Mesothelial cell of epicardium (in vitro differentiated cells): ENCODE data around the gene SMG6. TPM values are rescaled to one million over a fixed set of nuclear protein-coding genes. Genes with fewer than 3 reads are reported as not detected.
"Not testable (repeated sequence)": the region's sequence is repeated elsewhere in the genome, so short reads cannot be mapped to it uniquely, and the experiment has no call there.

Source experiments
- DNase-seq, 2 experiments: peaks; one replicate each; pipeline ENCODE4 v3.0.0; 2021; ENCODE audit warnings: low spot score in 2 of 2; ENCODE audit not compliant: unreplicated experiment in 2 of 2
- H3K27ac Mint-ChIP-seq: 2 replicates; pipeline ENCODE4 v1.8.0; 2021; ENCODE audit warnings: mixed read lengths
- H3K27me3 Mint-ChIP-seq: 2 replicates; pipeline ENCODE4 v1.8.0; 2021; ENCODE audit warnings: low read depth, mixed read lengths
- H3K36me3 Mint-ChIP-seq: 2 replicates; pipeline ENCODE4 v1.8.0; 2021; ENCODE audit warnings: mixed read lengths
- H3K4me1 Mint-ChIP-seq: 2 replicates; pipeline ENCODE4 v1.8.0; 2021; ENCODE audit warnings: mixed read lengths
- H3K4me3 Mint-ChIP-seq: 2 replicates; pipeline ENCODE4 v1.8.0; 2021; ENCODE audit warnings: mild to moderate bottlenecking, moderate library complexity, mixed read lengths
- H3K9me3 Mint-ChIP-seq: 2 replicates; pipeline ENCODE4 v1.8.0; 2021; ENCODE audit warnings: mixed read lengths
- CTCF ChIP-seq: fragments of 200-600 bp; sonication (generic); IDR thresholded peaks from one replicate; pipeline ENCODE4 v1.5.0; 2021; ENCODE audit warnings: antibody characterized with exemption; ENCODE audit not compliant: unreplicated experiment
- total RNA-seq: library from RNA; stranded (reverse); gene quantifications from 3 replicates; pipeline ENCODE4 v1.2.1, GENCODE V29; 2021

SMG6 gene
- total RNA-seq, 1 donor from 2014 or later: 58.3 TPM

GRCh38 chr17:2172077-2172851 is 131.3 kb downstream of the SMG6 start:
- DNase-seq: peak; percentile 45 to 55
- Mint-ChIP-seq H3K27me3 (no peaks in the 10 kb centered on the region), H3K4me3 (peak overlapping the region; percentile 31), H3K9me3 (no peaks in the 10 kb centered on the region), H3K4me1 (peaks cover 76% of the 10 kb centered on the region), H3K27ac (peak overlapping the region; percentile 99), H3K36me3 (peaks cover 10% of the 10 kb centered on the region)
- TF ChIP-seq CTCF: no peak

DNA sequence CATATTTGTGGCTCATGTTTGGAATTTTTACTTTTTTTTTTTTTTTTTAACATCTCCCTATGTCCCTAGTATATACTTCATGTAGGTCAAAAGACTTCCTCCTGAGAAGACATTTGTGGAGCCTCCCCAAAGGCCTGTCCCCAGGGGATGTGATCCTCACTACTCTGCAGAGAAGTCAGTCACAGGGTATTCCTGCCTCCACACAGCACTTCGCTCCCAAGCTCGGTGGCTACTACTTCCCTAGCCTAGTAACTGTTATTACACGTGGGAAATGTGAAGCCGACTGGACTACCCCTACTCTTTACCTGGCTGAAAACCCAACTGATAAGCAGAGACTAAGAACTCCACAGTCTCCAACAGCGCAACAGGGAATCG is 131.9 kb downstream of the SMG6 start:
- no peaks in the 10 kb centered on the region for H3K27me3 Mint-ChIP-seq
- H3K9me3 Mint-ChIP-seq: no peaks in the 10 kb centered on the region
- peaks cover 72% of the 10 kb centered on the region for H3K4me1 Mint-ChIP-seq
- peaks cover 10% of the 10 kb centered on the region for H3K36me3 Mint-ChIP-seq
- no peak for TF ChIP-seq CTCF
- no peak for DNase-seq
- H3K27ac Mint-ChIP-seq: peak overlapping the region; percentile 99
- peak overlapping the region; percentile 31 for H3K4me3 Mint-ChIP-seq

DNA sequence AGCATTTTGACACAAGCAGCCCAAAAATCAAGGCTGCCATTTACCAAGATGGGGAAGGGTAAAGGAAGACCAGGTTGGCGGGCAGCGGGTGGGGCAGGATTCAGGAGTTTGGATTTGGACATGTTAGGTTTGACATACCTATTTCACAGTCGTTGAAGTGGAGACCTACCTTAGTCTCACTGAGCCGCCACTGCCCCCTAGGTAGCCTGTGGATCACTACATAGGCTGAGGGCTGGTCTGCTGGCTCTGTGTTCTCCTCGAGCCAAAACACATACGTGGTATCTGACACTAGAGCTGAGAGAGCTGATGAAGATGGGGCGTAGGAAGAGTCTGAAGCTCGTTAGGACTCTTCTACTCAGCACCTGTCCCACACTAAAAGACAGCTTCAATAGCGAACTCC is 133.6 kb downstream of the SMG6 start:
- peak overlapping the region; percentile 75 for H3K27ac Mint-ChIP-seq
- peaks cover 56% of the 10 kb centered on the region for H3K4me1 Mint-ChIP-seq
- H3K4me3 Mint-ChIP-seq: no peak overlapping the region
- H3K27me3 Mint-ChIP-seq: no peaks in the 10 kb centered on the region
- no peak for DNase-seq
- H3K9me3 Mint-ChIP-seq: no peaks in the 10 kb centered on the region
- H3K36me3 Mint-ChIP-seq: peaks cover 15% of the 10 kb centered on the region
- no peak for TF ChIP-seq CTCF

- Mint-ChIP-seq H3K4me1 (peaks cover 18% of the 10 kb centered on the region), H3K36me3 (peaks cover 26% of the 10 kb centered on the region)
- DNase-seq, H3K4me3 Mint-ChIP-seq, H3K27me3 Mint-ChIP-seq, H3K9me3 Mint-ChIP-seq, H3K27ac Mint-ChIP-seq: not testable (repeated sequence)
Observed at GRCh38 chr17:2165723-2166122, 137.9 kb downstream of the SMG6 start.

DNA sequence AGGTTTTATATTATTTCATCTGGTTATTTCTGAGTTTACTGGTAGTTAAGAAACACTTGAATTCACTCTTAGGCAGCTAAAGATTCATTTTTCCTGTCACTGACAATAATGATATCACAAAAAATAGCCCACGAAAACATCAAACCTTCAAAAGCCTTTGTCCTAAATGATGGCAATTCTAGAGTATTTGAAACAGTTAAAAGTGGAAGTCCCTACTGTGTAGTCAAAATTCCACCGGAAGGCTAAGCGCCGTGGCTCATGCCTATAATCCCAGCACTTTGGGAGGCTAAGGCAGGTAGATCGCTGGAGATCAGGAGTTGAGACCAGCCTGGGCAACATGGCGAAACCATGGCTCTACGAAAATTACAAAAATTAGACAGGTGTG is 145.2 kb downstream of the SMG6 start:
- TF ChIP-seq CTCF: no peak
- H3K9me3 Mint-ChIP-seq: no peaks in the 10 kb centered on the region
- no peak overlapping the region for H3K4me3 Mint-ChIP-seq
- no peaks in the 10 kb centered on the region for H3K27me3 Mint-ChIP-seq
- peaks cover 34% of the 10 kb centered on the region for H3K4me1 Mint-ChIP-seq
- DNase-seq: no peak
- H3K36me3 Mint-ChIP-seq: peaks cover 27% of the 10 kb centered on the region
- H3K27ac Mint-ChIP-seq: peak overlapping the region; percentile 91

DNA sequence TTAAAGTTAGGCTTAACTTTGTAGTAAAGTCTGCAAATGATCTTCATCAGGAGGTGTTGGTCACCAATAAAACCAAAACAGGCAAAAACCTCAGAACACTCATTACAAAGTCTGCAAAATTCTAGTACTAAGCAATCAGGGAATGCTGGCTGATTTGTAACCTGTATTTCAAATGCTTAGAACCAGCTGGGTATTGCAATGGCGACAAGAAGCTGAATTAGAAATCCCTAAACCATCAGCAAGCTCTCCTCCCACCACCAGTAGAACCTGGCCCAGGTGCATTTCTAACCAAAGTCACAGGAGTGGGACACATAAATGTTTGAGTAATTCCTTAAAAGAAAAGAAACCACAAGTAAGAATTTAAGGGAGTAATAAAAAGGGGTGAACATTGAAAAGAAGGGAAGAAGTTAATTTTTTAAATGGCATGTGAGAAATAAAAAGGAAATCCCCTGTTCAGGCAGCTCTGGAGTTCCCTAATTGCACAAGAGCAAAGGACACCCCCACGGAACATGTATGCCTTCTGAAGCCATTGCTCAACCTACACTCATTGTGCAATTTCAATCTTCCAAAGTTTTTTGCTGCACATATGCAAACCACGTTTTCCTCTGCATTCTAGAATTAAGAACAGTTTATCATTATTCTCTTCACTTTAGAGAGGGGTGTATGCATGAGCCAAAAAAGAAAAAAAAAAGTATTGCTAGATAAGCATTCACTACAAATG is 145.8 kb downstream of the SMG6 start:
- peaks cover 34% of the 10 kb centered on the region for H3K4me1 Mint-ChIP-seq
- peak overlapping the region; percentile 91 for H3K27ac Mint-ChIP-seq
- no peaks in the 10 kb centered on the region for H3K9me3 Mint-ChIP-seq
- no peak for TF ChIP-seq CTCF
- H3K27me3 Mint-ChIP-seq: no peaks in the 10 kb centered on the region
- no peak for DNase-seq
- peaks cover 31% of the 10 kb centered on the region for H3K36me3 Mint-ChIP-seq
- H3K4me3 Mint-ChIP-seq: no peak overlapping the region
